Measurements from ENCODE around the gene ZNF385B.
"Not testable (repeated sequence)": the region's sequence is repeated elsewhere in the genome, so short reads cannot be mapped to it uniquely, and the experiment has no call there.

Gene ZNF385B

GRCh38 chr2:179642462-179642861 is 218.9 kb downstream of the ZNF385B start:
- Histone ChIP-seq H3K9me3 (ENCODE audit: insufficient read depth, low read depth, low read length) (no peaks in the 10 kb centered on the region), H3K27me3 (ENCODE audit: insufficient read depth, low read length) (no peaks in the 10 kb centered on the region), H3K36me3 (ENCODE audit: insufficient read depth, low read depth, low read length) (no peaks in the 10 kb centered on the region), H3K27ac (ENCODE audit: low read length) (no peak overlapping the region), H3K4me3 (ENCODE audit: low read length) (no peak overlapping the region), H3K9ac (ENCODE audit: low read depth, low read length) (no peak overlapping the region), H3K4me1 (ENCODE audit: insufficient read depth, low read length) (no peaks in the 10 kb centered on the region)

- no peaks in the 10 kb centered on the region for H3K27me3 ChIP-seq (ENCODE audit: insufficient read depth, low read length)
- no peak overlapping the region for H3K9ac ChIP-seq (ENCODE audit: low read depth, low read length)
- no peaks in the 10 kb centered on the region for H3K4me1 ChIP-seq (ENCODE audit: insufficient read depth, low read length)
- H3K36me3 ChIP-seq (ENCODE audit: insufficient read depth, low read depth, low read length): no peaks in the 10 kb centered on the region
- no peak overlapping the region for H3K27ac ChIP-seq (ENCODE audit: low read length)
- H3K9me3 ChIP-seq (ENCODE audit: insufficient read depth, low read depth, low read length): no peaks in the 10 kb centered on the region
- no peak overlapping the region for H3K4me3 ChIP-seq (ENCODE audit: low read length)
Measured at GRCh38 chr2:179636995-179637394, 224.4 kb downstream of the ZNF385B start.

GRCh38 chr2:179636100-179636980 is 225.1 kb downstream of the ZNF385B start:
- Histone ChIP-seq H3K36me3 (ENCODE audit: insufficient read depth, low read depth, low read length) (no peaks in the 10 kb centered on the region), H3K4me3 (ENCODE audit: low read length) (no peak overlapping the region), H3K9ac (ENCODE audit: low read depth, low read length) (no peak overlapping the region), H3K4me1 (ENCODE audit: insufficient read depth, low read length) (no peaks in the 10 kb centered on the region), H3K27ac (ENCODE audit: low read length) (no peak overlapping the region), H3K9me3 (ENCODE audit: insufficient read depth, low read depth, low read length) (no peaks in the 10 kb centered on the region), H3K27me3 (ENCODE audit: insufficient read depth, low read length) (no peaks in the 10 kb centered on the region)

GRCh38 chr2:179631769-179632385 is 229.5 kb downstream of the ZNF385B start:
- H3K27ac ChIP-seq (ENCODE audit: low read length); H3K9me3 ChIP-seq (ENCODE audit: insufficient read depth, low read depth, low read length); H3K9ac ChIP-seq (ENCODE audit: low read depth, low read length); H3K36me3 ChIP-seq (ENCODE audit: insufficient read depth, low read depth, low read length); H3K4me3 ChIP-seq (ENCODE audit: low read length); H3K27me3 ChIP-seq (ENCODE audit: insufficient read depth, low read length); H3K4me1 ChIP-seq (ENCODE audit: insufficient read depth, low read length): not testable (repeated sequence)

- H3K36me3 ChIP-seq (ENCODE audit: insufficient read depth, low read depth, low read length); H3K9ac ChIP-seq (ENCODE audit: low read depth, low read length): not testable (repeated sequence)
Measured at GRCh38 chr2:179629776-179630175, 231.6 kb downstream of the ZNF385B start.

GRCh38 chr2:179626261-179626660 is 235.2 kb downstream of the ZNF385B start:
- Histone ChIP-seq H3K4me3 (ENCODE audit: low read length) (no peak overlapping the region), H3K4me1 (ENCODE audit: insufficient read depth, low read length) (no peaks in the 10 kb centered on the region), H3K36me3 (ENCODE audit: insufficient read depth, low read depth, low read length) (no peaks in the 10 kb centered on the region), H3K9ac (ENCODE audit: low read depth, low read length) (no peak overlapping the region), H3K27ac (ENCODE audit: low read length) (no peak overlapping the region), H3K27me3 (ENCODE audit: insufficient read depth, low read length) (no peaks in the 10 kb centered on the region), H3K9me3 (ENCODE audit: insufficient read depth, low read depth, low read length) (no peaks in the 10 kb centered on the region)

More at GRCh38 chr2:179629776-179630175, 231.6 kb downstream of the ZNF385B start:
- H3K4me3 ChIP-seq (ENCODE audit: low read length); H3K27me3 ChIP-seq (ENCODE audit: insufficient read depth, low read length); H3K9me3 ChIP-seq (ENCODE audit: insufficient read depth, low read depth, low read length); H3K4me1 ChIP-seq (ENCODE audit: insufficient read depth, low read length); H3K27ac ChIP-seq (ENCODE audit: low read length): not testable (repeated sequence)

GRCh38 chr2:179622635-179623300 is 238.6 kb downstream of the ZNF385B start:
- Histone ChIP-seq H3K36me3 (ENCODE audit: insufficient read depth, low read depth, low read length) (no peaks in the 10 kb centered on the region), H3K4me3 (ENCODE audit: low read length) (no peak overlapping the region), H3K4me1 (ENCODE audit: insufficient read depth, low read length) (no peaks in the 10 kb centered on the region), H3K9me3 (ENCODE audit: insufficient read depth, low read depth, low read length) (no peaks in the 10 kb centered on the region; the same call in 1 of the 2 replicates), H3K27ac (ENCODE audit: low read length) (no peak overlapping the region), H3K9ac (ENCODE audit: low read depth, low read length) (no peak overlapping the region), H3K27me3 (ENCODE audit: insufficient read depth, low read length) (no peaks in the 10 kb centered on the region)

GRCh38 chr2:179622112-179622511 is 239.3 kb downstream of the ZNF385B start:
- Histone ChIP-seq H3K4me1 (ENCODE audit: insufficient read depth, low read length) (no peaks in the 10 kb centered on the region), H3K9ac (ENCODE audit: low read depth, low read length) (no peak overlapping the region), H3K36me3 (ENCODE audit: insufficient read depth, low read depth, low read length) (no peaks in the 10 kb centered on the region), H3K27me3 (ENCODE audit: insufficient read depth, low read length) (no peaks in the 10 kb centered on the region), H3K9me3 (ENCODE audit: insufficient read depth, low read depth, low read length) (no peaks in the 10 kb centered on the region; the same call in 1 of the 2 replicates), H3K27ac (ENCODE audit: low read length) (no peak overlapping the region), H3K4me3 (ENCODE audit: low read length) (no peak overlapping the region)

GRCh38 chr2:179619947-179620467 is 241.4 kb downstream of the ZNF385B start:
- no peak overlapping the region for H3K4me3 ChIP-seq (ENCODE audit: low read length)
- H3K9ac ChIP-seq (ENCODE audit: low read depth, low read length): no peak overlapping the region
- H3K27ac ChIP-seq (ENCODE audit: low read length): no peak overlapping the region

GRCh38 chr2:179614121-179614520 is 247.3 kb downstream of the ZNF385B start:
- H3K9me3 ChIP-seq (ENCODE audit: insufficient read depth, low read depth, low read length): no peaks in the 10 kb centered on the region
- no peaks in the 10 kb centered on the region for H3K36me3 ChIP-seq (ENCODE audit: insufficient read depth, low read depth, low read length)
- no peaks in the 10 kb centered on the region for H3K27me3 ChIP-seq (ENCODE audit: insufficient read depth, low read length)
- no peak overlapping the region for H3K4me3 ChIP-seq (ENCODE audit: low read length)
- no peak overlapping the region for H3K27ac ChIP-seq (ENCODE audit: low read length)
- no peaks in the 10 kb centered on the region for H3K4me1 ChIP-seq (ENCODE audit: insufficient read depth, low read length)
- H3K9ac ChIP-seq (ENCODE audit: low read depth, low read length): no peak overlapping the region

More at GRCh38 chr2:179619947-179620467, 241.4 kb downstream of the ZNF385B start:
- Histone ChIP-seq H3K27me3 (ENCODE audit: insufficient read depth, low read length) (no peaks in the 10 kb centered on the region), H3K9me3 (ENCODE audit: insufficient read depth, low read depth, low read length) (no peaks in the 10 kb centered on the region; the same call in 1 of the 2 replicates), H3K36me3 (ENCODE audit: insufficient read depth, low read depth, low read length) (no peaks in the 10 kb centered on the region), H3K4me1 (ENCODE audit: insufficient read depth, low read length) (no peaks in the 10 kb centered on the region)

GRCh38 chr2:179613701-179614100 is 247.7 kb downstream of the ZNF385B start:
- no peaks in the 10 kb centered on the region for H3K4me1 ChIP-seq (ENCODE audit: insufficient read depth, low read length)
- H3K4me3 ChIP-seq (ENCODE audit: low read length): no peak overlapping the region

More at GRCh38 chr2:179613701-179614100, 247.7 kb downstream of the ZNF385B start:
- Histone ChIP-seq H3K27ac (ENCODE audit: low read length) (no peak overlapping the region), H3K9ac (ENCODE audit: low read depth, low read length) (no peak overlapping the region), H3K9me3 (ENCODE audit: insufficient read depth, low read depth, low read length) (no peaks in the 10 kb centered on the region), H3K27me3 (ENCODE audit: insufficient read depth, low read length) (no peaks in the 10 kb centered on the region), H3K36me3 (ENCODE audit: insufficient read depth, low read depth, low read length) (no peaks in the 10 kb centered on the region)

All from iPS-20b (cell line).